GM12892 (cell line): ENCODE measurements around the gene TM7SF3.

Experiments used
- DNase-seq: peaks from one replicate; pipeline ENCODE4 v3.0.0; 2011; ENCODE audit not compliant: insufficient read length
- FAIRE-seq: peaks from 2 replicates; lab custom pipeline; 2011; peaks lifted over from hg19 to GRCh38; lab: Jason Lieb, UNC
- POLR2A ChIP-seq: IDR thresholded peaks from 2 replicates; pipeline ENCODE4 v1.6.1; 2011; ENCODE audit warnings: low read depth, low read length, control low read depth
- POLR2AphosphoS5 ChIP-seq: IDR thresholded peaks from 2 replicates; pipeline ENCODE4 v1.6.1; 2011; ENCODE audit warnings: low read depth, low read length, control low read depth
- TAF1 ChIP-seq: IDR thresholded peaks from 2 replicates; pipeline ENCODE4 v1.6.1; 2011; ENCODE audit warnings: low read depth, mild to moderate bottlenecking, control low read depth, low read length, borderline replicate concordance

The TM7SF3 gene

GRCh38 chr12:26937443-26937862 lies 76.7 kb downstream of the TM7SF3 start:
- TF ChIP-seq POLR2A: no peak
- TF ChIP-seq TAF1: no peak
- TF ChIP-seq POLR2AphosphoS5: no peak

GRCh38 chr12:26936559-26937442 lies 77.4 kb downstream of the TM7SF3 start:
- no peak for DNase-seq
- no peak for FAIRE-seq
- TF ChIP-seq TAF1 (no peak), POLR2AphosphoS5 (no peak), POLR2A (no peak)

More at GRCh38 chr12:26937443-26937862, 76.7 kb downstream of the TM7SF3 start:
- FAIRE-seq (no peak), DNase-seq (no peak)

- FAIRE-seq (peak; percentile 74), DNase-seq (no peak)
- no peak for TF ChIP-seq TAF1
- TF ChIP-seq POLR2AphosphoS5: no peak
- TF ChIP-seq POLR2A: no peak
Measured at GRCh38 chr12:26935636-26936378, 78.4 kb downstream of the TM7SF3 start.

GRCh38 chr12:26929590-26929989 lies 84.6 kb downstream of the TM7SF3 start:
- FAIRE-seq (no peak), DNase-seq (no peak)
- TF ChIP-seq POLR2A (no peak), POLR2AphosphoS5 (no peak), TAF1 (no peak)

GRCh38 chr12:26928661-26929060 lies 85.5 kb downstream of the TM7SF3 start:
- FAIRE-seq: no peak
- DNase-seq: no peak
- no peak for TF ChIP-seq POLR2A
- TF ChIP-seq POLR2AphosphoS5: no peak
- TF ChIP-seq TAF1: no peak
